H9 (cell line): Measurements from ENCODE around the gene EEF2K. TPM values are rescaled to one million over a fixed set of nuclear protein-coding genes. Genes with fewer than 3 reads are reported as not detected.

ENCODE experiments used
- DNase-seq: peaks from one replicate; pipeline ENCODE4 v3.0.0-alpha.2; 2017
- H2AFZ ChIP-seq: one replicate; pipeline ENCODE4 v1.6.1; 2013; ENCODE audit warnings: mild to moderate bottlenecking, low read length, control low read depth, moderate library complexity
- H2AK5ac ChIP-seq: 2 replicates; pipeline ENCODE4 v1.6.1; 2013; ENCODE audit warnings: low read length, control low read depth, mixed read lengths; ENCODE audit not compliant: insufficient read length
- H2BK120ac ChIP-seq: one replicate; pipeline ENCODE4 v1.6.1; 2013; ENCODE audit warnings: low read depth, mild to moderate bottlenecking, low read length, control low read depth, inconsistent platforms; ENCODE audit not compliant: poor library complexity, severe bottlenecking
- H2BK12ac ChIP-seq: 2 replicates; pipeline ENCODE4 v1.6.1; 2013; ENCODE audit warnings: low read length, control low read depth, mixed read lengths, low read depth; ENCODE audit not compliant: insufficient read length
- H2BK15ac ChIP-seq: 2 replicates; pipeline ENCODE4 v1.6.1; 2013; ENCODE audit warnings: low read depth, low read length, control low read depth
- H2BK20ac ChIP-seq: one replicate; pipeline ENCODE4 v1.6.1; 2013; ENCODE audit warnings: low read depth, mild to moderate bottlenecking, low read length, control low read depth, inconsistent platforms; ENCODE audit not compliant: poor library complexity, severe bottlenecking
- H2BK5ac ChIP-seq: 2 replicates; pipeline ENCODE4 v1.6.1; 2013; ENCODE audit warnings: low read length, control low read depth, mixed read lengths; ENCODE audit not compliant: insufficient read length
- H3K14ac ChIP-seq: 2 replicates; pipeline ENCODE4 v1.6.1; 2013; ENCODE audit warnings: low read length, control low read depth; ENCODE audit not compliant: insufficient read depth
- H3K18ac ChIP-seq: 2 replicates; pipeline ENCODE4 v1.6.1; 2013; ENCODE audit warnings: low read depth, mild to moderate bottlenecking, mixed read lengths, low read length, control low read depth; ENCODE audit not compliant: insufficient read length
- H3K23ac ChIP-seq: 2 replicates; pipeline ENCODE4 v1.6.1; 2013; ENCODE audit warnings: low read length, control low read depth, mixed read lengths, low read depth; ENCODE audit not compliant: insufficient read length
- H3K23me2 ChIP-seq: 2 replicates; pipeline ENCODE4 v1.6.1; 2013; ENCODE audit warnings: low read depth, mild to moderate bottlenecking, mixed read lengths, low read length, control low read depth; ENCODE audit not compliant: insufficient read length, poor library complexity, severe bottlenecking
- H3K27ac ChIP-seq: 2 replicates; pipeline ENCODE4 v1.5.1; 2013; ENCODE audit warnings: low read length, control low read depth, mixed read lengths, low read depth; ENCODE audit not compliant: insufficient read length
- H3K27me3 ChIP-seq: 2 replicates; pipeline ENCODE4 v1.6.1; 2013; ENCODE audit warnings: low read length, control low read depth, inconsistent platforms; ENCODE audit not compliant: insufficient read depth
- H3K4ac ChIP-seq: 2 replicates; pipeline ENCODE4 v1.6.1; 2013; ENCODE audit warnings: low read depth, mild to moderate bottlenecking, control low read depth, inconsistent platforms, low read length, moderate library complexity
- H3K4me1 ChIP-seq: 2 replicates; pipeline ENCODE4 v1.6.1; 2013; ENCODE audit warnings: low read length, control low read depth, inconsistent platforms; ENCODE audit not compliant: insufficient read depth
- H3K4me2 ChIP-seq: 2 replicates; pipeline ENCODE4 v1.6.1; 2013; ENCODE audit warnings: low read length, control low read depth, mixed read lengths; ENCODE audit not compliant: insufficient read length, insufficient read depth
- H3K56ac ChIP-seq: 2 replicates; pipeline ENCODE4 v1.6.1; 2013; ENCODE audit warnings: low read depth, mild to moderate bottlenecking, mixed read lengths, low read length, control low read depth; ENCODE audit not compliant: insufficient read length
- H3K79me1 ChIP-seq: 2 replicates; pipeline ENCODE4 v1.6.1; 2013; ENCODE audit warnings: low read depth, mild to moderate bottlenecking, moderate library complexity, low read length, control low read depth, inconsistent platforms; ENCODE audit not compliant: insufficient read depth, poor library complexity, severe bottlenecking
- H3K79me2 ChIP-seq: 2 replicates; pipeline ENCODE4 v1.6.1; 2013; ENCODE audit warnings: low read length, control low read depth, inconsistent platforms; ENCODE audit not compliant: insufficient read depth
- H3K9ac ChIP-seq: 2 replicates; pipeline ENCODE4 v1.6.1; 2013; ENCODE audit warnings: low read length, control low read depth, mixed read lengths; ENCODE audit not compliant: insufficient read length; ENCODE audit errors: extremely low read depth
- H3K9me3 ChIP-seq: one replicate; pipeline ENCODE4 v1.6.1; 2013; ENCODE audit warnings: low read depth, low read length, inconsistent platforms; ENCODE audit not compliant: control insufficient read depth
- H3T11ph ChIP-seq: one replicate; pipeline ENCODE4 v1.6.1; 2013; ENCODE audit warnings: mild to moderate bottlenecking, low read length, control low read depth, inconsistent platforms
- H4K20me1 ChIP-seq: one replicate; pipeline ENCODE4 v1.6.1; 2013; ENCODE audit not compliant: control insufficient read depth, insufficient read length, insufficient read depth
- H4K5ac ChIP-seq: 2 replicates; pipeline ENCODE4 v1.6.1; 2013; ENCODE audit warnings: low read depth, mild to moderate bottlenecking, mixed read lengths, low read length, control low read depth; ENCODE audit not compliant: insufficient read length
- H4K8ac ChIP-seq: replicated peaks from 2 replicates; pipeline ENCODE4 v1.6.1; 2013; ENCODE audit warnings: low read length, control low read depth, mixed read lengths, low read depth; ENCODE audit not compliant: insufficient read length
- H4K91ac ChIP-seq: 2 replicates; pipeline ENCODE4 v1.6.1; 2013; ENCODE audit warnings: low read depth, mild to moderate bottlenecking, moderate library complexity, mixed read lengths, low read length, control low read depth; ENCODE audit not compliant: insufficient read length
- H3K27ac Mint-ChIP-seq, 3 experiments: 2 replicates in 2 of 3; 3 replicates in 1 of 3; pipeline ENCODE4 v1.8.0; 2020 to 2021; ENCODE audit warnings: mixed read lengths in 3 of 3, mild to moderate bottlenecking in 1 of 3, moderate library complexity in 1 of 3
- H3K27me3 Mint-ChIP-seq: 2 replicates; pipeline ENCODE4 v1.8.0; 2021; ENCODE audit warnings: low read depth, mild to moderate bottlenecking, moderate library complexity, mixed read lengths
- H3K36me3 Mint-ChIP-seq, 3 experiments: 2 replicates in 2 of 3; 3 replicates in 1 of 3; pipeline ENCODE4 v1.8.0; 2020 to 2021; ENCODE audit warnings: low read depth in 3 of 3, mixed read lengths in 3 of 3; ENCODE audit not compliant: insufficient read depth in 1 of 3
- H3K4me1 Mint-ChIP-seq, 2 experiments: 2 replicates each; pipeline ENCODE4 v1.8.0; 2020; ENCODE audit warnings: mixed read lengths in 2 of 2
- H3K4me3 Mint-ChIP-seq, 2 experiments: 2 replicates in 1 of 2; 3 replicates in 1 of 2; pipeline ENCODE4 v1.8.0; 2020 to 2021; ENCODE audit warnings: mild to moderate bottlenecking in 2 of 2, mixed read lengths in 2 of 2, moderate library complexity in 1 of 2
- H3K9me3 Mint-ChIP-seq, 2 experiments: 2 replicates in 1 of 2; 3 replicates in 1 of 2; pipeline ENCODE4 v1.8.0; 2020; ENCODE audit warnings: mild to moderate bottlenecking in 2 of 2, mixed read lengths in 2 of 2, moderate library complexity in 1 of 2
- CTCF ChIP-seq: fragments of 200-600 bp; sonication (generic); conservative IDR thresholded peaks from 3 replicates; pipeline ENCODE4 v1.8.0; 2021; ENCODE audit warnings: antibody characterized with exemption, mild to moderate bottlenecking
- WGBS: extraction: QIAGEN DNeasy Blood & Tissue Kit; methylation state at CpG from one replicate; pipeline ENCODE4 v1.1.7; 2013; ENCODE audit warnings: missing lambda C conversion rate, low lambda C conversion rate, mixed read lengths; ENCODE audit not compliant: insufficient read length; ENCODE audit errors: extremely low coverage; 5-methylcytosine and 5-hydroxymethylcytosine counted together
- total RNA-seq: library from RNA; stranded (reverse); gene quantifications from 2 replicates; pipeline ENCODE4 v1.2.1, GENCODE V29; 2021

The EEF2K gene
- total RNA-seq, 1 experiment from 2014 or later = 20.7 TPM

- Mint-ChIP-seq H3K4me3 (no peak overlapping the region), H3K27ac (peak overlapping the region in 1 of 3 experiments; percentile 35; a peak in 1 of 7 replicates), H3K4me1 (peaks cover 0 to 6% of the 10 kb centered on the region in 2 experiments; a peak in 2 of 4 replicates), H3K27me3 (no peaks in the 10 kb centered on the region), H3K36me3 (peaks cover 36 to 78% (median 73%) of the 10 kb centered on the region in 3 experiments), H3K9me3 (no peaks in the 10 kb centered on the region; a peak in 1 of 5 replicates)
- H2BK12ac ChIP-seq = no peak overlapping the region
- no peaks in the 10 kb centered on the region for H3K4me1 ChIP-seq
- H3K9ac ChIP-seq = no peak overlapping the region
- H3K79me2 ChIP-seq = no peaks in the 10 kb centered on the region
- H3K18ac ChIP-seq = no peak overlapping the region
- H3K23me2 ChIP-seq = no peaks in the 10 kb centered on the region
- H2BK15ac ChIP-seq = no peak overlapping the region
- no peak overlapping the region for H2BK20ac ChIP-seq
- H4K5ac ChIP-seq = no peak overlapping the region
- no peak overlapping the region for H4K8ac ChIP-seq
- TF ChIP-seq CTCF = no peak
- H3K27me3 ChIP-seq = no peaks in the 10 kb centered on the region
- H3K79me1 ChIP-seq = no peaks in the 10 kb centered on the region
- no peak for DNase-seq
- no peak overlapping the region for H2BK120ac ChIP-seq
- no peak overlapping the region for H3K4ac ChIP-seq
- H2AK5ac ChIP-seq = no peak overlapping the region
- no peak overlapping the region for H2BK5ac ChIP-seq
- H3K14ac ChIP-seq = no peak overlapping the region
- H3K27ac ChIP-seq = no peak overlapping the region
- no peak overlapping the region for H4K91ac ChIP-seq
- no peak overlapping the region for H3K4me2 ChIP-seq
- no peak overlapping the region for H2AFZ ChIP-seq
- no peaks in the 10 kb centered on the region for H3K9me3 ChIP-seq
- H3T11ph ChIP-seq = no peak overlapping the region
- H3K23ac ChIP-seq = no peak overlapping the region
- H4K20me1 ChIP-seq = no peaks in the 10 kb centered on the region
- WGBS = no CpG with 5 or more reads among the region's 37 CpGs
- H3K56ac ChIP-seq = no peak overlapping the region
Measured at GRCh38 chr16:22314661-22315626, 108.9 kb downstream of the EEF2K start.
